SK-N-SH treated with all-trans-retinoic acid at 6 μM for 48 hours (cell line): ENCODE measurements around the gene CCDC154.

Source experiments
- ATAC-seq: fragments of 200-7000 bp; cut with Tn5 transposase; 3 replicates; pipeline ENCODE4 v1.9.1; 2020; ENCODE audit warnings: mild to moderate bottlenecking, moderate library complexity
- ARNTL ChIP-seq: fragments of 450-650 bp; formaldehyde crosslinking; IDR thresholded peaks from 2 replicates; pipeline ENCODE4 v1.5.0; 2020; ENCODE audit warnings: low read depth, mild to moderate bottlenecking, moderate library complexity, borderline replicate concordance
- BACH2 ChIP-seq: fragments of 250-450 bp; sonication (Bioruptor Pico); IDR thresholded peaks from 2 replicates; pipeline ENCODE4 v1.9.0; 2021; ENCODE audit warnings: mild to moderate bottlenecking, borderline replicate concordance
- CSDC2 ChIP-seq: fragments of 250-450 bp; sonication (Bioruptor Pico); IDR thresholded peaks from 2 replicates; pipeline ENCODE4 v1.5.0; 2020; ENCODE audit warnings: mild to moderate bottlenecking, moderate library complexity
- ESRRG ChIP-seq: fragments of 250-450 bp; sonication (Bioruptor Pico); IDR thresholded peaks from 2 replicates; pipeline ENCODE4 v1.6.1; 2021; ENCODE audit warnings: mild to moderate bottlenecking
- GLIS3 ChIP-seq: fragments of 250-450 bp; sonication (Bioruptor Pico); IDR thresholded peaks from 2 replicates; pipeline ENCODE4 v1.5.0; 2020; ENCODE audit warnings: mild to moderate bottlenecking, moderate library complexity
- ISL1 ChIP-seq: fragments of 250-450 bp; sonication (Bioruptor Pico); IDR thresholded peaks from 2 replicates; pipeline ENCODE4 v2.1.2; 2022; ENCODE audit warnings: mild to moderate bottlenecking, moderate library complexity
- PPARA ChIP-seq: fragments of 250-450 bp; sonication (Bioruptor Pico); IDR thresholded peaks from 2 replicates; pipeline ENCODE4 v1.5.0; 2020; ENCODE audit warnings: mild to moderate bottlenecking, borderline replicate concordance
- RARB ChIP-seq: fragments of 250-450 bp; sonication (Bioruptor Pico); IDR thresholded peaks from 2 replicates; pipeline ENCODE4 v1.8.0; 2021; ENCODE audit warnings: mild to moderate bottlenecking, moderate library complexity
- SNAI2 ChIP-seq: fragments of 250-450 bp; sonication (Bioruptor Pico); IDR thresholded peaks from 2 replicates; pipeline ENCODE4 v1.5.0; 2020; ENCODE audit warnings: mild to moderate bottlenecking, moderate library complexity
- TCF4 ChIP-seq: fragments of 250-450 bp; sonication (Bioruptor Pico); IDR thresholded peaks from 2 replicates; pipeline ENCODE4 v1.8.0; 2021; ENCODE audit warnings: mild to moderate bottlenecking, moderate library complexity, borderline replicate concordance
- TOX ChIP-seq: fragments of 250-450 bp; sonication (Bioruptor Pico); IDR thresholded peaks from 2 replicates; pipeline ENCODE4 v1.8.0; 2021; ENCODE audit warnings: mild to moderate bottlenecking, moderate library complexity, borderline replicate concordance
- ZC3H10 ChIP-seq: fragments of 250-450 bp; sonication (Bioruptor Pico); IDR thresholded peaks from 2 replicates; pipeline ENCODE4 v1.5.1; 2021; ENCODE audit warnings: mild to moderate bottlenecking, moderate library complexity
- ZFP3 ChIP-seq: fragments of 250-450 bp; sonication (Bioruptor Pico); IDR thresholded peaks from 2 replicates; pipeline ENCODE4 v1.5.0; 2020; ENCODE audit warnings: mild to moderate bottlenecking, moderate library complexity
- ZFP30 ChIP-seq: fragments of 450-650 bp; formaldehyde crosslinking; IDR thresholded peaks from 2 replicates; pipeline ENCODE4 v1.5.0; 2022; ENCODE audit warnings: mild to moderate bottlenecking, moderate library complexity
- ZNF565 ChIP-seq: fragments of 450-650 bp; formaldehyde crosslinking; conservative IDR thresholded peaks from 2 replicates; pipeline ENCODE4 v1.5.0; 2020; ENCODE audit warnings: low read depth, mild to moderate bottlenecking, moderate library complexity
- ZNF70 ChIP-seq: fragments of 450-650 bp; formaldehyde crosslinking; IDR thresholded peaks from 2 replicates; pipeline ENCODE4 v1.5.0; 2020; ENCODE audit warnings: mild to moderate bottlenecking, moderate library complexity
- TF ChIP-seq, protein P1 (sequence below): fragments of 250-450 bp; sonication (Bioruptor Pico); IDR thresholded peaks from 2 replicates; pipeline ENCODE4 v1.5.0; 2020; ENCODE audit warnings: mild to moderate bottlenecking, moderate library complexity
- TF ChIP-seq, protein P2 (sequence below): fragments of 250-450 bp; sonication (Bioruptor Pico); IDR thresholded peaks from 2 replicates; pipeline ENCODE4 v1.5.1; 2020; ENCODE audit warnings: low read depth, mild to moderate bottlenecking, moderate library complexity
- TF ChIP-seq, protein P3 (sequence below): fragments of 250-450 bp; sonication (Bioruptor Pico); IDR thresholded peaks from 2 replicates; pipeline ENCODE4 v1.8.0; 2020; ENCODE audit warnings: mild to moderate bottlenecking, moderate library complexity, borderline replicate concordance

The CCDC154 gene

DNA sequence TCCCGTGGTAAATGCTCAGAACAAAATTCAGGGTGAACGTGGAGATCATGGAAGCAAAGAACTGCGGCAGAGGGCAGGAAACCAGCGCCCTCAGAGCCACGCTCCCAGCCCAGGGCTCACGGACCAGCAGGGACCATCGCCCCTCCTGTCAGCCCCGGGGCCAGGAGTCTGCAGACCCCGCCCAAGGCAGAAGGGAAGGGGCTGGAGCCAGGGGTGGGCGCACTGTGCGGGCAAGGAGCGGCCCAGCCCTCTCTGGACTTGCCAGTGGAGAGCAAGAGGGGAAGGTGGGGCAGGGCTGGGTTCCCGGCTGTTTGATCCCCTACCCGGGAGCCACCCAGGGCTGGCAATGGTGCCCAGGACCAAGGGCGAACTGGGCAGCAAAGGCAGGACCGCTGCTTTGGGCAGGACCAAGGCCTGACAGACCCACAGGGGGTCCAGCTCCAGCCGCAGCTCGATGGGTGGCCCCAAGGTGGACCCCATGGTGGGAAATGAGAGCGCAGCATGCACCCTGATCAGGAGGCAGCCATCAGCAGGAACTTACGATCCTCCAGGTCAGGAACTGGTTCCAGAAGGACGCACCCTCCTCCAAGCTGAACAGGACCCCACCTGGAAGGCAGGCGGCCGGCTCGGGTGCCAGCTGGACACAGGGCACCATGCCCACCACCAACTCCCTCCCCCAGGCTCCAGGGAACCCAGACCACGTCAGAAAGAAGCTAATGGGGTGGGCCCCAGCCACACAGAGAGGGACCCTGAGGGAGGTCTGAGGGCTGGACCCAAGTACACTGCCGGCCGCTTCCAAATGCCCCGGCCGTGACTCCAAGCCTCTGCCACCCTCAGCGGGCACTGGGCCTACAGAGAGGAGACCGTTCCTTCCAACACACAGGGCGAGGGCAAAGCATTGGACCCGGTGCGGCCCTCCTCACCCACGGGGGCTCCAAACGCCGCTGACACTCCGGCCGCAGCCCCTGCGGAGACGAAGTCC, 11.1 kb upstream of the CCDC154 start:
- no peak for ATAC-seq
- TF ChIP-seq BACH2 (CRISPR knock-in tag) (no peak), ARNTL (CRISPR knock-in tag) (no peak), GLIS3 (CRISPR knock-in tag) (no peak), TOX (CRISPR knock-in tag) (no peak), ZNF70 (CRISPR knock-in tag) (no peak), ZFP3 (CRISPR knock-in tag) (no peak), TCF4 (CRISPR knock-in tag) (no peak)
- TF ChIP-seq, protein P1, sequence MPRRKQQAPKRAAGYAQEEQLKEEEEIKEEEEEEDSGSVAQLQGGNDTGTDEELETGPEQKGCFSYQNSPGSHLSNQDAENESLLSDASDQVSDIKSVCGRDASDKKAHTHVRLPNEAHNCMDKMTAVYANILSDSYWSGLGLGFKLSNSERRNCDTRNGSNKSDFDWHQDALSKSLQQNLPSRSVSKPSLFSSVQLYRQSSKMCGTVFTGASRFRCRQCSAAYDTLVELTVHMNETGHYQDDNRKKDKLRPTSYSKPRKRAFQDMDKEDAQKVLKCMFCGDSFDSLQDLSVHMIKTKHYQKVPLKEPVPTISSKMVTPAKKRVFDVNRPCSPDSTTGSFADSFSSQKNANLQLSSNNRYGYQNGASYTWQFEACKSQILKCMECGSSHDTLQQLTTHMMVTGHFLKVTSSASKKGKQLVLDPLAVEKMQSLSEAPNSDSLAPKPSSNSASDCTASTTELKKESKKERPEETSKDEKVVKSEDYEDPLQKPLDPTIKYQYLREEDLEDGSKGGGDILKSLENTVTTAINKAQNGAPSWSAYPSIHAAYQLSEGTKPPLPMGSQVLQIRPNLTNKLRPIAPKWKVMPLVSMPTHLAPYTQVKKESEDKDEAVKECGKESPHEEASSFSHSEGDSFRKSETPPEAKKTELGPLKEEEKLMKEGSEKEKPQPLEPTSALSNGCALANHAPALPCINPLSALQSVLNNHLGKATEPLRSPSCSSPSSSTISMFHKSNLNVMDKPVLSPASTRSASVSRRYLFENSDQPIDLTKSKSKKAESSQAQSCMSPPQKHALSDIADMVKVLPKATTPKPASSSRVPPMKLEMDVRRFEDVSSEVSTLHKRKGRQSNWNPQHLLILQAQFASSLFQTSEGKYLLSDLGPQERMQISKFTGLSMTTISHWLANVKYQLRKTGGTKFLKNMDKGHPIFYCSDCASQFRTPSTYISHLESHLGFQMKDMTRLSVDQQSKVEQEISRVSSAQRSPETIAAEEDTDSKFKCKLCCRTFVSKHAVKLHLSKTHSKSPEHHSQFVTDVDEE (CRISPR knock-in tag): no peak
- TF ChIP-seq, all 23 proteins: peak for 0

DNA sequence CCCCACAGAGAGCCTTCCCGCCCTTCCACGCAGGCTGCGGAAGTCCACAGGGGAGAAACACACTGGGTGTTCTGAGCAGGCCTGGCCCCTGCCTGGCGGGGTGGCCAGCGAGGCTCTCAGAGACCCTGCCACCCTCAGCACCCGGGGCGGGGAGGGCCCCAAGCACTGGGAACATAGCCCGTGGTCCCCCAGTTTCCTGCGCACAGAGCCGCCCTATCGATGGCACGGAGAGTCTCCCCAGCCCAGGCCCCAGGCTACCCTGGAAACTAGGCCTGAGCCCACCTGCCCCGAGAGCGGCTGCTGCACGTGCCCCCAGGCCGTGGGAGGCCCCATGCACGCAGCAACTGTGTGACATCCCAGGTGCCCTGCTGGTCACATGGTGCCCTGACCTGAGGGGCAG, 10.2 kb upstream of the CCDC154 start:
- TF ChIP-seq ISL1 (CRISPR knock-in tag): no peak
- TF ChIP-seq ZNF565 (CRISPR knock-in tag): no peak
- TF ChIP-seq, protein P2, sequence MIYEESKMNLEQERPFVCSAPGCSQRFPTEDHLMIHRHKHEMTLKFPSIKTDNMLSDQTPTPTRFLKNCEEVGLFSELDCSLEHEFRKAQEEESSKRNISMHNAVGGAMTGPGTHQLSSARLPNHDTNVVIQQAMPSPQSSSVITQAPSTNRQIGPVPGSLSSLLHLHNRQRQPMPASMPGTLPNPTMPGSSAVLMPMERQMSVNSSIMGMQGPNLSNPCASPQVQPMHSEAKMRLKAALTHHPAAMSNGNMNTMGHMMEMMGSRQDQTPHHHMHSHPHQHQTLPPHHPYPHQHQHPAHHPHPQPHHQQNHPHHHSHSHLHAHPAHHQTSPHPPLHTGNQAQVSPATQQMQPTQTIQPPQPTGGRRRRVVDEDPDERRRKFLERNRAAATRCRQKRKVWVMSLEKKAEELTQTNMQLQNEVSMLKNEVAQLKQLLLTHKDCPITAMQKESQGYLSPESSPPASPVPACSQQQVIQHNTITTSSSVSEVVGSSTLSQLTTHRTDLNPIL (CRISPR knock-in tag): no peak
- TF ChIP-seq BACH2 (CRISPR knock-in tag): no peak
- TF ChIP-seq SNAI2 (CRISPR knock-in tag): no peak
- no peak for TF ChIP-seq CSDC2 (CRISPR knock-in tag)
- TF ChIP-seq ZNF70 (CRISPR knock-in tag): no peak
- no peak for TF ChIP-seq TCF4 (CRISPR knock-in tag)
- TF ChIP-seq ZFP3 (CRISPR knock-in tag): no peak
- no peak for TF ChIP-seq ESRRG
- no peak for ATAC-seq

DNA sequence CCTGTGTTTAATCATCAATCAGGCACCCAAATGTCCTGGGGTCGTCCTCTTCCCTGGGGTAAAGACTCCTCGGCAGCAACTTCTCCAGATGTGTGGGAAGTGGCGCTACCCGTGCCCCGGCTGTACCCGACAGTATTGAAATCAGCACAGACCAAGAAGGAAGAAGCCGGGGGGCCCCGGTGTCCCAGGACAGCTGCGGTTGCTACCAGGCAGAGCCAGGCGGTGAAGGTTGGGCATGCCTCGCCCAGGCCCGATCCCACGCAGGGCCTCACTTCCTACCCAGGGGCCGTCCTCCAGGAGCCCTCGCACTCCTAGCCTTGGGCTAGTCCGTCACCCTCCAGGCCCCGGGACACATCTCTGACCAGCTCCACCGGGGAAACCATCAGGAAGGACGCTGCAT, 9.0 kb upstream of the CCDC154 start:
- no peak for ATAC-seq

More for the DNA sequence above, 9.0 kb upstream of the CCDC154 start:
- no peak for TF ChIP-seq ARNTL (CRISPR knock-in tag)
- no peak for TF ChIP-seq SNAI2 (CRISPR knock-in tag)
- TF ChIP-seq PPARA (CRISPR knock-in tag): no peak
- no peak for TF ChIP-seq TOX (CRISPR knock-in tag)
- TF ChIP-seq, protein P3, sequence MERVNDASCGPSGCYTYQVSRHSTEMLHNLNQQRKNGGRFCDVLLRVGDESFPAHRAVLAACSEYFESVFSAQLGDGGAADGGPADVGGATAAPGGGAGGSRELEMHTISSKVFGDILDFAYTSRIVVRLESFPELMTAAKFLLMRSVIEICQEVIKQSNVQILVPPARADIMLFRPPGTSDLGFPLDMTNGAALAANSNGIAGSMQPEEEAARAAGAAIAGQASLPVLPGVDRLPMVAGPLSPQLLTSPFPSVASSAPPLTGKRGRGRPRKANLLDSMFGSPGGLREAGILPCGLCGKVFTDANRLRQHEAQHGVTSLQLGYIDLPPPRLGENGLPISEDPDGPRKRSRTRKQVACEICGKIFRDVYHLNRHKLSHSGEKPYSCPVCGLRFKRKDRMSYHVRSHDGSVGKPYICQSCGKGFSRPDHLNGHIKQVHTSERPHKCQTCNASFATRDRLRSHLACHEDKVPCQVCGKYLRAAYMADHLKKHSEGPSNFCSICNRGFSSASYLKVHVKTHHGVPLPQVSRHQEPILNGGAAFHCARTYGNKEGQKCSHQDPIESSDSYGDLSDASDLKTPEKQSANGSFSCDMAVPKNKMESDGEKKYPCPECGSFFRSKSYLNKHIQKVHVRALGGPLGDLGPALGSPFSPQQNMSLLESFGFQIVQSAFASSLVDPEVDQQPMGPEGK: no peak
- TF ChIP-seq, protein P2 (CRISPR knock-in tag): no peak
- no peak for TF ChIP-seq GLIS3 (CRISPR knock-in tag)
- no peak for TF ChIP-seq RARB (CRISPR knock-in tag)
- TF ChIP-seq ZC3H10 (CRISPR knock-in tag): no peak
- no peak for TF ChIP-seq ZFP30
- TF ChIP-seq, protein P1 (CRISPR knock-in tag): no peak
- TF ChIP-seq ESRRG: no peak
- no peak for TF ChIP-seq ZNF70 (CRISPR knock-in tag)
